A673 (cell line): Measurements from ENCODE around the gene RASAL2. TPM values are rescaled to one million over a fixed set of nuclear protein-coding genes. Genes with fewer than 3 reads are reported as not detected.

Experiments used
- BruUV-seq: library from RNA; stranded (reverse); fragments of 400-500 nt; replicated peaks from 2 replicates; lab custom pipeline; 2021; lab: Mats Ljungman, UMichigan
- CTCF ChIA-PET: fragments of 300-600 bp; sonication (Branson Sonifier 250); formaldehyde crosslinking; loops from one replicate; lab custom pipeline; 2022; ENCODE audit warnings: antibody characterized with exemption; lab: Charles Lee
- POLR2A ChIA-PET: fragments of 300-600 bp; sonication (Branson Sonifier 250); formaldehyde crosslinking; loops from one replicate; lab custom pipeline; 2022; ENCODE audit warnings: antibody characterized with exemption; ENCODE audit not compliant: low non-redundant PET; lab: Charles Lee
- DNase-seq: peaks from one replicate; pipeline ENCODE4 v3.0.0-alpha.2; 2015; ENCODE audit warnings: low spot score
- H3K27ac ChIP-seq: fragments of 200-600 bp; sonication (generic); 2 replicates; pipeline ENCODE4 v1.5.1; 2016; ENCODE audit warnings: mixed run types, low read depth, mild to moderate bottlenecking, mixed read lengths, antibody characterized with exemption, low read length; ENCODE audit not compliant: poor library complexity, severe bottlenecking
- H3K27me3 ChIP-seq: fragments of 200-600 bp; sonication (generic); replicated peaks from 2 replicates; pipeline ENCODE4 v1.6.1; 2017; ENCODE audit warnings: mixed run types, low read depth, mild to moderate bottlenecking, mixed read lengths, antibody characterized with exemption, low read length; ENCODE audit not compliant: insufficient read depth, poor library complexity
- H3K36me3 ChIP-seq: fragments of 200-600 bp; sonication (generic); 2 replicates; pipeline ENCODE4 v1.6.1; 2016; ENCODE audit warnings: mixed run types, mild to moderate bottlenecking, mixed read lengths, antibody characterized with exemption, low read length; ENCODE audit not compliant: insufficient read depth, poor library complexity, severe bottlenecking
- H3K4me1 ChIP-seq: fragments of 200-600 bp; sonication (generic); 2 replicates; pipeline ENCODE4 v1.6.1; 2017; ENCODE audit warnings: mixed run types, mild to moderate bottlenecking, mixed read lengths, antibody characterized with exemption, low read length; ENCODE audit not compliant: insufficient read depth, poor library complexity, severe bottlenecking
- H3K4me3 ChIP-seq: fragments of 200-600 bp; sonication (generic); 2 replicates; pipeline ENCODE4 v1.5.1; 2016; ENCODE audit warnings: low read depth, mixed run types, mild to moderate bottlenecking, mixed read lengths, low read length; ENCODE audit not compliant: poor library complexity, severe bottlenecking
- H3K9me3 ChIP-seq: fragments of 200-600 bp; sonication (generic); 2 replicates; pipeline ENCODE4 v1.6.1; 2016; ENCODE audit warnings: mixed run types, low read depth, mild to moderate bottlenecking, mixed read lengths, antibody characterized with exemption, low read length; ENCODE audit not compliant: poor library complexity, severe bottlenecking
- CTCF ChIP-seq: fragments of 300-800, 200-600 bp; sonication (generic); conservative IDR thresholded peaks from 2 replicates; pipeline ENCODE4 v1.5.1; 2017; ENCODE audit warnings: low read depth, mild to moderate bottlenecking, antibody characterized with exemption, low read length, moderate library complexity, mixed read lengths
- EZH2 ChIP-seq: fragments of 200-600 bp; sonication (generic); IDR thresholded peaks from 2 replicates; pipeline ENCODE4 v1.6.1; 2017; ENCODE audit warnings: borderline replicate concordance, low read depth, mild to moderate bottlenecking, mixed read lengths, antibody characterized with exemption, low read length; ENCODE audit not compliant: poor library complexity, severe bottlenecking
- intact Hi-C: fragments of 100-400 bp; cut with micrococcal nuclease; formaldehyde crosslinking; loops from one replicate; pipeline ENCODE4 v1.10.0; 2022; ENCODE audit not compliant: unreplicated experiment
- total RNA-seq: library from RNA; stranded (reverse); gene quantifications from 2 replicates; pipeline ENCODE4 v1.2.3, GENCODE V29; 2021

Gene RASAL2
- total RNA-seq, 1 experiment from 2014 or later: 8.3 TPM

- DNase-seq: no peak
- H3K27me3 ChIP-seq: no peaks in the 10 kb centered on the region
- ChIA-PET POLR2A (no interaction called here), CTCF (no interaction called here)
- H3K36me3 ChIP-seq: no peaks in the 10 kb centered on the region
- H3K4me1 ChIP-seq: no peaks in the 10 kb centered on the region
- no peak overlapping the region for H3K27ac ChIP-seq
- H3K4me3 ChIP-seq: no peak overlapping the region
- no TSS peak for BruUV-seq
- H3K9me3 ChIP-seq: no peaks in the 10 kb centered on the region
- intact Hi-C loops: no loop called here
- TF ChIP-seq EZH2: no peak
- TF ChIP-seq CTCF: no peak
These were observed 15.6 kb downstream of the RASAL2 start for GRCh38 chr1:178109348-178110143.

GRCh38 chr1:178115260-178115659, 21.4 kb downstream of the RASAL2 start:
- CTCF ChIA-PET: no interaction called here
- intact Hi-C loops: no loop called here
- H3K9me3 ChIP-seq: no peaks in the 10 kb centered on the region

GRCh38 chr1:178118524-178118923, 24.6 kb downstream of the RASAL2 start:
- Histone ChIP-seq H3K4me1 (peaks cover 16% of the 10 kb centered on the region), H3K4me3 (no peak overlapping the region), H3K27ac (no peak overlapping the region), H3K27me3 (no peaks in the 10 kb centered on the region), H3K36me3 (no peaks in the 10 kb centered on the region), H3K9me3 (no peaks in the 10 kb centered on the region)
- DNase-seq: no peak
- TF ChIP-seq CTCF (no peak), EZH2 (no peak)
- ChIA-PET POLR2A (no interaction called here), CTCF (no interaction called here)
- BruUV-seq: no TSS peak
- intact Hi-C loops: no loop called here

More at GRCh38 chr1:178115260-178115659, 21.4 kb downstream of the RASAL2 start:
- H3K4me3 ChIP-seq: no peak overlapping the region
- no peak for TF ChIP-seq CTCF
- TF ChIP-seq EZH2: no peak
- peaks cover 7% of the 10 kb centered on the region for H3K4me1 ChIP-seq
- POLR2A ChIA-PET: no interaction called here
- no peak overlapping the region for H3K27ac ChIP-seq
- no peak for DNase-seq
- BruUV-seq: no TSS peak
- no peaks in the 10 kb centered on the region for H3K36me3 ChIP-seq
- no peaks in the 10 kb centered on the region for H3K27me3 ChIP-seq
